ENCODE measurements around the gene TMEM181. TPM values are rescaled to one million over a fixed set of nuclear protein-coding genes. Genes with fewer than 3 reads are reported as not detected.
"Not testable (repeated sequence)": the region's sequence is repeated elsewhere in the genome, so short reads cannot be mapped to it uniquely, and the experiment has no call there.

Gene TMEM181
- total RNA-seq, 1 experiment from 2014 or later = 15.4 TPM

DNA sequence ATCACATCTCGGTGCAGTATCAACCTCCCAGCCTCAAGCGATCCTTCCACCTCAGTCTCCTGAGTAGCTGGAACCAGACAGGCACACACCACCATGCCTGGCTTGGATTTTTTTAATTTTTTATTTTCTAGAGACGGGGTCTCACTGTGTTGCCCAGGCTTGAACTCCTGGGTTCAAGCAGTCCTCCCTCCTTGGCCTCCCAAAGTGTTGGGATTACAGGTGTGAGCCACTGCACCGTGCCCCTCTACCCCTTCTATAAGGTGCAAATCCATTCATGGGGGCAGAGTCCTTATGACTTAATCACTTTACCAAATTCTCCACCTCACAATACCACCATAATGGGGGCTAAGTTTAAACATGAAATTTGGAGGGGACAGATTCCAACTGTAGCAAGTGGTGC, 37.7 kb downstream of the TMEM181 start:
- Histone ChIP-seq H2AFZ (ENCODE audit: low read length) (no peak overlapping the region), H3K4me1 (ENCODE audit: low read length) (no peaks in the 10 kb centered on the region; the same call in 1 of the 2 replicates), H3K4me2 (ENCODE audit: low read depth, low read length, poor library complexity, severe bottlenecking) (no peak overlapping the region), H3K9ac (ENCODE audit: low read length) (no peak overlapping the region), H3K9me2 (replicated peaks; ENCODE audit: insufficient read depth, low read length) (no peaks in the 10 kb centered on the region), H3K79me2 (ENCODE audit: low read length) (peaks cover 10% of the 10 kb centered on the region), H3K36me3 (ENCODE audit: insufficient read depth, low read length) (peaks cover 21% of the 10 kb centered on the region; the same call in 1 of the 2 replicates), H4K20me1 (ENCODE audit: insufficient read depth, low read depth, low read length) (no peaks in the 10 kb centered on the region), H3K4me3 (ENCODE audit: low read length) (no peak overlapping the region), H3K27me3 (ENCODE audit: low read length) (no peaks in the 10 kb centered on the region), H3K9me3 (ENCODE audit: low read length) (no peaks in the 10 kb centered on the region), H3K27ac (ENCODE audit: low read length) (no peak overlapping the region)
- no peak for DNase-seq

DNA sequence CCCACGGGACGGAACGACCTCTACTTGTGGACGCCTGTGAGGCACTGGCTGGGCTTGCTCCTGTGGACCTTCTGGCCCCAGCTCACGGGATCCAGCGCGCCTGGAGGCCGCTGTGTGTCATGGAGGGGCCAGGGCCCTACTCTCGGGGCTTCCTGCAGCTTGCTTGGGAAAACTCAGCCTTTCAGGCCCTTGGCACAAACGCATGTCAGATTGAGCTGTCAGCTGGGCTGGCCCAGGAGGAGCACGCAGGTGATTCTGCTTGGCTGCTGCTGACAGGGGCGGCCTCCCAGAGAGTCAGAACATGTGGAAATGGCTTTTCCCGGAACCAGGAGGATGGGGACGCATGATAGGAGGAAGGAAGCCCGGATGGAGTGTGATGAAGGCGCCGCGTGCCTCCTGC, 39.7 kb downstream of the TMEM181 start:
- H3K79me2 ChIP-seq (ENCODE audit: low read length) = peaks cover 15% of the 10 kb centered on the region
- H3K4me3 ChIP-seq (ENCODE audit: low read length) = no peak overlapping the region
- no peaks in the 10 kb centered on the region for H3K27me3 ChIP-seq (ENCODE audit: low read length)

DNA sequence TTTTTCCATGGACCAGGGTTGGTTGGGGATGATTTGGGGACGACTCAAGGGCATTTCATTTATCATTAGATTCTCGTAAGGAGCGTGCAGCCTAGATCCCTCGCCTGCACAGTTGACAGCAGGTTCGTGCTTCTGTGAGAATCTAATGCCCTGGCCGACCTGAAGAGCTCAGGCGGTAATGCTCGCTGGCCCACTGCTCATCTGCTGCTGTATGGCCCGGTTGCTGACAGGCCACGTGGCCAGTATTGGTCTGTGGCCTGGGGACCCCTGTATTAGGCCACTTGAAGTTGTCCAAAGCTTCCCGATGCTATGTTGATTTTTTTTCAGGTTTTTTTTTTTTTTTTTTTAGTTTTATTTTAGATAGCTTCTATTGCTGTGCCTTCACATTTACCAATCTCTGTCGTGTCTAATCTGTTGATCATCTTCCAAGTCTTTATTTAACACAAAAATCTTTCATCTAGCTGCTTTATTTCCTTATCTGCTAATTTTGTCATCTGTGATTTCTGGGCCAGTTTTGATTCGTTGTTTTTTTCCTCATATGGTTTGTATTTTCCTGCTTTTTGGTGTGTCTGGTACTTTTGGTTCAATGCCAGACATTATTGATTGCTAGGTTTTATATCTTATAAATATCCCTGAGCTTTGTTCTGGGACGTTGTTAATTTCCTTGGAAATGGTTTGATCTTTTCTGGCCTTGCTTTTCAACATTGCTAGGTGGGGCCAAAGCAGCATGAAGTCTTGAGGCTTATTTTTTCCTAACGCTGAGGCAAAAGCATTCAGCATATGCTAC, 43.6 kb downstream of the TMEM181 start:
- no peak overlapping the region for H2AFZ ChIP-seq (ENCODE audit: low read length)
- no peak overlapping the region for H3K27ac ChIP-seq (ENCODE audit: low read length)
- no peak for DNase-seq
- no peaks in the 10 kb centered on the region for H3K9me3 ChIP-seq (ENCODE audit: low read length)
- no peaks in the 10 kb centered on the region for H3K27me3 ChIP-seq (ENCODE audit: low read length)
- no peak overlapping the region for H3K4me2 ChIP-seq (ENCODE audit: low read depth, low read length, poor library complexity, severe bottlenecking)
- H3K4me1 ChIP-seq (ENCODE audit: low read length) = no peaks in the 10 kb centered on the region; the same call in 1 of the 2 replicates
- no peaks in the 10 kb centered on the region for H3K9me2 ChIP-seq (replicated peaks; ENCODE audit: insufficient read depth, low read length)
- no peak overlapping the region for H3K9ac ChIP-seq (ENCODE audit: low read length)
- peaks cover 17% of the 10 kb centered on the region for H3K79me2 ChIP-seq (ENCODE audit: low read length)
- no peaks in the 10 kb centered on the region for H4K20me1 ChIP-seq (ENCODE audit: insufficient read depth, low read depth, low read length)
- H3K36me3 ChIP-seq (ENCODE audit: insufficient read depth, low read length) = peaks cover 16% of the 10 kb centered on the region
- H3K4me3 ChIP-seq (ENCODE audit: low read length) = no peak overlapping the region

More for the DNA sequence above, 39.7 kb downstream of the TMEM181 start:
- Histone ChIP-seq H4K20me1 (ENCODE audit: insufficient read depth, low read depth, low read length) (no peaks in the 10 kb centered on the region), H3K9me2 (replicated peaks; ENCODE audit: insufficient read depth, low read length) (no peaks in the 10 kb centered on the region), H3K9me3 (ENCODE audit: low read length) (no peaks in the 10 kb centered on the region), H2AFZ (ENCODE audit: low read length) (no peak overlapping the region), H3K4me1 (ENCODE audit: low read length) (no peaks in the 10 kb centered on the region; the same call in 1 of the 2 replicates), H3K4me2 (ENCODE audit: low read depth, low read length, poor library complexity, severe bottlenecking) (no peak overlapping the region), H3K36me3 (ENCODE audit: insufficient read depth, low read length) (peaks cover 18% of the 10 kb centered on the region; the same call in 1 of the 2 replicates), H3K27ac (ENCODE audit: low read length) (no peak overlapping the region), H3K9ac (ENCODE audit: low read length) (no peak overlapping the region)
- no peak for DNase-seq

DNA sequence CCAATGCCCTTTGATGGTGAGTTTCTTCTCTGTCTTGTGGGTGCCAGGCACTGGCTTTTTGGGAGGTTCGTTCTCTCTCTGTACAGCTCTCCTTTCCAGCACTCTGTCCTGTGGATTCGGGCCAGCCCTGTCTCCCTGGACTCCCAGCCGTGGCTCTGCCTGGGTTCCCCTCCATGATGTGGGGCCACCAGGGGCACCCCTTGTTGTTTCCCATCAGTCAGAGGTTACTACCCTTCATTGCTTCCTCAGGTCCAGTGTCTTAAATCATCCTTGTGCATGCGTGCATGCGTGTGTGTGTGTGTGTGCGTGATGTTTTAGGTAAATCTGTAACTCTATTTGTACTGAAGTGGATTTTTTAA, 44.1 kb downstream of the TMEM181 start:
- H3K9ac ChIP-seq (ENCODE audit: low read length) = no peak overlapping the region
- no peak overlapping the region for H3K4me2 ChIP-seq (ENCODE audit: low read depth, low read length, poor library complexity, severe bottlenecking)
- no peaks in the 10 kb centered on the region; the same call in 1 of the 2 replicates for H3K4me1 ChIP-seq (ENCODE audit: low read length)
- H3K9me2 ChIP-seq (replicated peaks; ENCODE audit: insufficient read depth, low read length) = no peaks in the 10 kb centered on the region
- DNase-seq = no peak
- no peak overlapping the region for H3K4me3 ChIP-seq (ENCODE audit: low read length)
- H4K20me1 ChIP-seq (ENCODE audit: insufficient read depth, low read depth, low read length) = no peaks in the 10 kb centered on the region
- H3K9me3 ChIP-seq (ENCODE audit: low read length) = no peaks in the 10 kb centered on the region
- peaks cover 16% of the 10 kb centered on the region for H3K36me3 ChIP-seq (ENCODE audit: insufficient read depth, low read length)
- H3K27me3 ChIP-seq (ENCODE audit: low read length) = no peaks in the 10 kb centered on the region
- no peak overlapping the region for H2AFZ ChIP-seq (ENCODE audit: low read length)
- peaks cover 17% of the 10 kb centered on the region for H3K79me2 ChIP-seq (ENCODE audit: low read length)
- H3K27ac ChIP-seq (ENCODE audit: low read length) = no peak overlapping the region

DNA sequence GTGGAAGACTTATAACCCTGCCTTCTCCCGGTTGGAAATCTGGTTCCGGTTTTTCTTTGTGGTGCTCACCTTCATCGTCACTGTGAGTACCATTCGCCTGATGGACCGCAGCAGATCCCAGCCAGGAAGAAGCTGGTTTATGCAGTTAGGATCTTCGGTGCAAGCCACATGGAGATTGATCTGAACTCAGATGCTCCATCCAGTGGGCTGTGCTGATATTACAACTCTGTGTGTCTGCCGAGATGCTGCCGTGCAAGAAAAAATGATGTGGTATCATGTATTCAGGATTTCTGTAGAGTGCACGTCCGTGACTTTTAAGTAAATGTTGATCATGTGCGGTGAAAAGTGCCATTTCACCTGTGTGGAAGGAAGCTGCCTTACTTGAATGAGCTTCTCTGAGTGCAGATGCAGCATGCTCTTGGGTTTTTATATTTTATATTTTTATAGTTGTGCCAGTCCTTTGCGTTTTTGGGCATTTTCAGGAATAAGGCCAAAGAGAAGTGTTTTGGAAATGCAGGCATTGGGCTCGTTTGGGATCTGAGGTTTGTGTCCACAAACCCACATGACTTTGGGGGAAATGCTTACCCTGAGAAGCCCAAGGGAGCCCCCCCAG, 45.5 kb downstream of the TMEM181 start:
- no peak overlapping the region for H3K27ac ChIP-seq (ENCODE audit: low read length)
- no peak overlapping the region for H3K4me2 ChIP-seq (ENCODE audit: low read depth, low read length, poor library complexity, severe bottlenecking)

DNA sequence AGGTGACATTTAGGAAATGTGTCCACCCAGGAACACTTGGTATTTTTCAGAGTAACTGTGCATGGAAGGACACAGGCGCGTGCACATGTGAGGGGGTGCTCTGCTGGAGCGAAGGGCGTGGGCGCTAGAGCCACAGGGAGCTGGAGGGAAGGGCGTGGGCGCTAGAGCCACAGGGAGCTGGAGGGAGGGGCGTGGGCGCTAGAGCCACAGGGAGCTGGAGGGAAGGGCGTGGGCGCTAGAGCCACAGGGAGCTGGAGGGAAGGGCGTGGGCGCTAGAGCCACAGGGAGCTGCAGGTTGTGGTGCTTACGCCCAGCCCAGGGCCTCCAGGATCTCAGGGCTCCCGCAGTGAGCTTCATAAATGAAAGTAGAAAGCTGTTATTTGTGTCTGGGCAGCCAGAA, 46.1 kb downstream of the TMEM181 start:
- H4K20me1 ChIP-seq (ENCODE audit: insufficient read depth, low read depth, low read length); H3K9me2 ChIP-seq (replicated peaks; ENCODE audit: insufficient read depth, low read length); H3K9ac ChIP-seq (ENCODE audit: low read length); H3K4me1 ChIP-seq (ENCODE audit: low read length); H3K9me3 ChIP-seq (ENCODE audit: low read length); H3K4me3 ChIP-seq (ENCODE audit: low read length); H2AFZ ChIP-seq (ENCODE audit: low read length); H3K27ac ChIP-seq (ENCODE audit: low read length); H3K27me3 ChIP-seq (ENCODE audit: low read length); H3K4me2 ChIP-seq (ENCODE audit: low read depth, low read length, poor library complexity, severe bottlenecking); DNase-seq: not testable (repeated sequence)
- H3K79me2 ChIP-seq (ENCODE audit: low read length) = peaks cover 15% of the 10 kb centered on the region
- peaks cover 23% of the 10 kb centered on the region for H3K36me3 ChIP-seq (ENCODE audit: insufficient read depth, low read length)

More for the DNA sequence above, 45.5 kb downstream of the TMEM181 start:
- no peak overlapping the region for H3K4me3 ChIP-seq (ENCODE audit: low read length)
- peak; percentile 85 for DNase-seq
- H3K4me1 ChIP-seq (ENCODE audit: low read length) = no peaks in the 10 kb centered on the region; the same call in 1 of the 2 replicates
- peaks cover 22% of the 10 kb centered on the region for H3K36me3 ChIP-seq (ENCODE audit: insufficient read depth, low read length)
- no peaks in the 10 kb centered on the region for H4K20me1 ChIP-seq (ENCODE audit: insufficient read depth, low read depth, low read length)
- no peak overlapping the region for H3K9ac ChIP-seq (ENCODE audit: low read length)
- peaks cover 15% of the 10 kb centered on the region for H3K79me2 ChIP-seq (ENCODE audit: low read length)
- H3K27me3 ChIP-seq (ENCODE audit: low read length) = no peaks in the 10 kb centered on the region
- H3K9me2 ChIP-seq (replicated peaks; ENCODE audit: insufficient read depth, low read length) = no peaks in the 10 kb centered on the region
- H3K9me3 ChIP-seq (ENCODE audit: low read length) = no peaks in the 10 kb centered on the region
- H2AFZ ChIP-seq (ENCODE audit: low read length) = no peak overlapping the region

DNA sequence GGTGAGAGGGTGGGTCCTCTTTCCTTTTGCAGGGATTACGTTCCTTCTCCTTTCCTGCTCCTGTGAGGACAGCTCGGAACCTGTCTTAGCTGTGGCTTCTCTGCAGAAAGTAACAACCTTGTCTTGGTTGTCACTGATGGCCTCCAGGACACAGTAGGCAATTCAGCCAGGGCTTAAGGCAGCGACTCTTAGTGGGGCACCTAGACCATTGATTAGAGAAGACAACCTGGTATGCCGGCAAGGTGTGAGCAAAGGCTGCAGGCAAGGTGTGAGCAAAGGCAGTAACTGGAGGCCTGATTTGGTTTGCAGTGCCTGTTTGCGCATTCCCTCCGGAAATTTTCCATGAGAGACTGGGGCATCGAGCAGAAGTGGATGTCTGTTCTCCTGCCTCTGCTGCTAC, 47.0 kb downstream of the TMEM181 start:
- Histone ChIP-seq H3K4me3 (ENCODE audit: low read length) (no peak overlapping the region), H3K9me3 (ENCODE audit: low read length) (no peaks in the 10 kb centered on the region), H4K20me1 (ENCODE audit: insufficient read depth, low read depth, low read length) (no peaks in the 10 kb centered on the region), H2AFZ (ENCODE audit: low read length) (no peak overlapping the region), H3K79me2 (ENCODE audit: low read length) (peaks cover 15% of the 10 kb centered on the region), H3K4me2 (ENCODE audit: low read depth, low read length, poor library complexity, severe bottlenecking) (no peak overlapping the region), H3K36me3 (ENCODE audit: insufficient read depth, low read length) (peaks cover 29% of the 10 kb centered on the region), H3K9me2 (replicated peaks; ENCODE audit: insufficient read depth, low read length) (no peaks in the 10 kb centered on the region), H3K27ac (ENCODE audit: low read length) (no peak overlapping the region), H3K27me3 (ENCODE audit: low read length) (no peaks in the 10 kb centered on the region), H3K9ac (ENCODE audit: low read length) (no peak overlapping the region), H3K4me1 (ENCODE audit: low read length) (no peaks in the 10 kb centered on the region; the same call in 1 of the 2 replicates)
- no peak for DNase-seq

DNA sequence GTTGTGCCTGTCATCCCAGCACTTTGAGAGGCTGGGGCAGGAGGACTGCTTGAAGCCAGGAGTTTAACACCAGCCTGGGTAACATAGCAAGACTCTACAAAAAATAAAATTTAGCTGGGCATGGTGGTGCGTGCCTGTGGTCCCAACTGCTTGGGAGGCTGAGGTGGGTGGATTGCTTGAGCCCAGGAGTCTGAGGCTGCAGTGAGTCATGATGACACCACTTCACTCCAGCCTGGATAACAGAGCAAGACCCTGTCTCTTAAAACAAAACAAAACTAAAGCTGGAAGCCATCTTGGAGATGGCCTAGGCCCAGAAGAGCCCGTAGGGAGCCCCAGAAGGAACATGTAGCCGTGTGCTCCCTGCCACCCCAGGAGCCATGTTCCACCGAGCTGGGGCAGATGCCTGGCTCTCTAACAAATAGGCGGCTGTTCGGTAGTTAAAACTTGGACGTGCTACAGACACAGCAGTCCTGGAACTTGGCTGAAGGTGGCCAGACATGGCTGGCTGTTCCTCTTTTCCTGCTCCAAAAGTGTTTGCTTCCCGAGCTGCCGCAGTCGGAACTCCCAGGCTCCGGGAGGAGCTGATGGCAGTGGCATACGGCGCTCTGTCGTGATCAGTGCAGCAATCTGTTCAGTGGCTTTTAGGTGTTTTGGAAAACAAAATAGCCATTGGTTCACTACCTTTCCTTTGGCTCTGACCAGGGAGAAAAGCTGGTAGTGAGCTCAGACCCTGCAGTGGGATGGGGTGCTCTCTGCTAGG, 47.7 kb downstream of the TMEM181 start:
- Histone ChIP-seq H3K4me3 (ENCODE audit: low read length) (no peak overlapping the region), H3K9ac (ENCODE audit: low read length) (no peak overlapping the region), H3K4me1 (ENCODE audit: low read length) (no peaks in the 10 kb centered on the region; the same call in 1 of the 2 replicates), H3K36me3 (ENCODE audit: insufficient read depth, low read length) (peaks cover 29% of the 10 kb centered on the region), H3K79me2 (ENCODE audit: low read length) (peaks cover 10% of the 10 kb centered on the region), H3K9me3 (ENCODE audit: low read length) (no peaks in the 10 kb centered on the region), H2AFZ (ENCODE audit: low read length) (no peak overlapping the region), H3K4me2 (ENCODE audit: low read depth, low read length, poor library complexity, severe bottlenecking) (no peak overlapping the region), H3K27ac (ENCODE audit: low read length) (no peak overlapping the region), H3K27me3 (ENCODE audit: low read length) (no peaks in the 10 kb centered on the region), H3K9me2 (replicated peaks; ENCODE audit: insufficient read depth, low read length) (no peaks in the 10 kb centered on the region), H4K20me1 (ENCODE audit: insufficient read depth, low read depth, low read length) (no peaks in the 10 kb centered on the region)
- no peak for DNase-seq

All from Karpas-422 (cell line).